NCI-H748 (cell line): ENCODE data around the gene DNER.
A peak's percentile ranks its signal among the peaks of the same experiment; 100 is the strongest.
"Not testable (repeated sequence)": the region's sequence is repeated elsewhere in the genome, so short reads cannot be mapped to it uniquely, and the experiment has no call there.

Experiments used
- DNase-seq: peaks from one replicate; lab custom pipeline; 2025; ENCODE audit not compliant: unreplicated experiment; lab: John Stamatoyannopoulos, UW

DNER gene

DNA sequence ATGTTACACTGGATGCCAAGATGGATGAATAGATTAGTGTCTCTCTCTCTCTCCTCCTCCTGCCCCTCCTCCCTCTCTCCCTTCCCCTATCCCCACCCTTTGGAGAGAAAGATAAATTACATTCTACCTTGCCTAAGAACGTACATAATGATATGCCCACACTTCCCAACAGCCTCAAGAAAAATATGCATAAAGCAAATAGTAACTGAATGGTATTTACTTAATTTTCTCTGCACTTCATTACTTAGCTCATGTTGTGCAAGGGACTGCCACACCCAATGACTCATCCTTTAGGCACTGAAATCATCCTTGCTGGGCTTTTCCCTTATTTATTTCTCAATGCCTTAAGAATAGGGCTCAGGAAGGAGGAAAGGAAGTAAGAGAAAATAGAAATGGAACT lies 306.0 kb downstream of the DNER start:
- DNase-seq = peak; percentile 51

DNA sequence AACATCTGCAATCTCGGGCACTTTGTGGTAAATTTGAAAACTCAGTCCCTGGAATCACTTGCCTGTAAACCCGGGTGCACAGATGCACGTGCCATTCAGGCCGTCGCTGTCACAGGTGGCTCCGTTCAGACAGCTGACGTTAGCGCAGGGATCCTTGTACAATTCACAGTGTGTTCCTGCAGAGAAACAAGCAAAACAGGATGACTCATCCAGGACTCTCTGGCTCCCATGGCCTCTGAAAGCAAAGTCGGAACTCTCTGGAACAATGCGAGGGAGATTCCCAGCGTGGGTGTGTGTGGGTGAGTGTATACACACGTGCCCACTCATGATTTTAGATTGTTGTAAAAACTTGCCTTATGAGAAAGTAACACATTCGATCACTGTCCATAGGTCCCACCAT lies 307.2 kb downstream of the DNER start:
- DNase-seq = peak; percentile 46

DNA sequence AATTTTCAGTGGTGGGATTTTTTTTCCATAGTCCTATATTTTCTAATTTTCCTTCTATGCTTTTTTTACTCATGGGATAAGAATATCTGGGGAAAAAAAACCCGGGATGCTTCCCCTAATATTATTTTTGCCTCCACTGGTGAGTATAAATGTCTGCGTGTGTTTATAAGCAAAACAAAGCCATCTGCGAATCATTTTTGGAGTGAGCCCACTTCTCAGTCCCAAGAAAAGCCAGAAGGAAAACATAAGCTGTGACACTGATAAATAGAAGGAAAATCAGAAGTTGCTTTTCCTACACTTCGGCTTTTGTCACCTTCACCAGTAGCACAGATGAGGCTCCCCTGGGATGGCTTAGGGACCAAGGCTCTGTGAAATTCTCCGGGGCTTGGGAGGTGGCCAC lies 308.6 kb downstream of the DNER start:
- no peak for DNase-seq

DNA sequence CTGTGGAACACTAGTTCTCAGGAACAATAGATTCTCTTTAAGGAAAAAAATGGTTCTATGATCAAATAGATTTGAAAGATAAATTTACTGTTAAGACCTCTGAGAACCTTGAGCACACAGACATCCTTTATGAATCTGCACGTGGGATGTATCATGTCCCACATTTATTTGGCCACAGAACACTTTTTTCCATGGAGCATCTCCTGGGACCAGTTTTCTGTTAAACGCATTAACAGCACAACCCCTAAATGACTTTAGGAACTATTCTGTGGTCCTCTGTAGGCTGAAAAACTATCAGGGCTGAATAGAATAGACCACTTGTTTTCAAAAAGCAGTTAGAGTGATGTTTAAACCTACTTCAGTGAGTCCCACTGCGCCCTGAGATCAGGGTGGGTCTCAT lies 311.1 kb downstream of the DNER start:
- DNase-seq = no peak

GRCh38 chr2:229401171-229401865 lies 313.0 kb downstream of the DNER start:
- no peak for DNase-seq

GRCh38 chr2:229393926-229394325 lies 320.4 kb downstream of the DNER start:
- no peak for DNase-seq

- no peak for DNase-seq
Measured at GRCh38 chr2:229392196-229392595, 322.2 kb downstream of the DNER start.

- DNase-seq = no peak
Measured at GRCh38 chr2:229388731-229389130, 325.6 kb downstream of the DNER start.

GRCh38 chr2:229387866-229388265 lies 326.5 kb downstream of the DNER start:
- no peak for DNase-seq

GRCh38 chr2:229380101-229380625 lies 334.2 kb downstream of the DNER start:
- DNase-seq = no peak

DNA sequence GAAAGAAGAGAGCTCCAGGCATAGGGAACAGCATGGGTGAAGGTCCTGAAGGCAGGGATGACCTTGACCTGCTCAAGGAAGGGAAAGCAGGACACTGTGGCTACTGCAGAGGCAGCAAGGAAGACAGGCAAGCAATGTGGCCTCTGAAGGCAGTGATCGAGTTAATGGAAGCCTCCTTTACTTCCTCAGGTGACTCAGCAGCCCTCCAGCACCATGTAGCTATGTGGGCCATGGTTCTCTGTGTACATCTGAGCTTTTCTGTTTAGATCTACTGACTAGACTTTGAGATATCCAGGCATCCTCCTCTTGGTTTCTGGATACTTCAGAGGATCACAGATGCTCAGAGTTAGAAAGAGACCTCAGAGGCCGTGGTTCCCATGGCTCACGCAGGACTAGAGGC lies 336.0 kb downstream of the DNER start:
- no peak for DNase-seq

DNA sequence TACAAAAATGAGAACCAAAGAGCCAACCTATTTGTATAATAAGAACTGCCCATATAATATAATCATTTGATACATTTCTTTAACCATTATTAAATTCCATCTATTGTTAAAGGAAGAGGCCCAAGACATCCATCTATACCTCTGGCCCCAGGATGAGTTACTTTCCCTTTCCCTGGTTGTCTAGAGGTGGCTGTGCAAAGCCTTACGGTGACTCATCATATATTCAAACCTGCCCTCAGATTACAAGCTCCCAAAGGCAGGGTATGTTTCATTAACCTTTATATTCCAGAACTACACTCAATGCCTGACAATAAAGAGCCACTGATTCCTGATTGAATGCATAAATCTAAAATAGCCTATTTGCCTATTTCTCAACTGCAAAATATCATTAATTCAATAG lies 337.5 kb downstream of the DNER start:
- DNase-seq = no peak

DNA sequence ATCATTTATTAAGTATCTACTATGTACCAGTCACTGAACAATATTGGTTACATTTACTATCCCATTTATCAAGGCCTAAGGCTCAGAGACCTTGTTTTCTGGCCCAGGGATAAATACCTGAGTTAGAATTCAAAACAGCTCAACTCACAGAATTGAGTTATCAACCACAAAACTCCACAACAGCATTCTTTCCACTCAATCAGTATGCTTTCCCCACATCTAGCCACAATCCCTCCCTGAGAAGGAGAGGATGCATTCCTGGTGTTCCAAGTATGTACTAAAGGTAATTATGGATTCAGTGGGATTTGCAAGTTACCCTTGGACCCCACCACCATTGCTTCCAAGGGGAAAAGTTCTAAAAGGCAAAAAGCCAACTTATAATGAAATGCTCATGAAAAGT lies 339.1 kb downstream of the DNER start:
- DNase-seq = no peak

DNA sequence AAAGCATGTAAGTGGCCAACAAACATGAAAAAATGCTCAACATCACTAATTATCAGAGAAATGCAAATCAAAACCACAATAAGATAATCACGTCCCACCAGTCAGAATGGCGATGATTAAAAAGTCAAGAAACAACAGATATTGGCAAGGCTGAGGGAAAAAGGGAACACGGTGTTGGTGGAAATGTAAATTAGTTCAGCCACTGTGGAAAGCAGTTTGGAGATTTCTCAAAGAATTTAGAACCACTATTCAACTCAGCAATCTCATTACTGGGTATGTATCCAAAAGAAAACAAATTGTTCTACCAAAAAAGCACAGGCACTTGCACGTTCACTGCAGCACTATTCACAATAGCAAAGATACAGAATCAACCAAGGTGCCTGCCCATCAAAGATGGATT lies 341.0 kb downstream of the DNER start:
- DNase-seq = not testable (repeated sequence)

DNA sequence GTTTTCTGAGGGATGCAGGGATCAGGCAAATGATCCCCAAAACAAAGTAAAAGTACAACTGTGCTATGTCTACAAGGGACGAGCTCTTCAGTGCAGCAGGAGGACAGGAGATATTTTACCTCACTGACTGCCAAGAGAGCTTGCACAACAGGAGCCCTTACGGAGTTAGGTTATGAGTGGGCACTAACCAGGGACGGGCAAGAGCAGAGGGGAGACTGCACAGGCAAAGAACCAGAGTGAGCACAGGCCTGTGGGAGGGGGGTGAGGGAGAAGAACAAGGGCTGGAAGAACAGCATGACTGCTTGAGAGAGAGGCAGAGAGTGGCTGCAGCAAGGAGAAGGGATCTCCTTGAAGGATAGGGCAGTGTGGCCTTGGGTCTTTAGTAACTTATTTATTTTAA lies 342.1 kb downstream of the DNER start:
- DNase-seq = no peak

DNA sequence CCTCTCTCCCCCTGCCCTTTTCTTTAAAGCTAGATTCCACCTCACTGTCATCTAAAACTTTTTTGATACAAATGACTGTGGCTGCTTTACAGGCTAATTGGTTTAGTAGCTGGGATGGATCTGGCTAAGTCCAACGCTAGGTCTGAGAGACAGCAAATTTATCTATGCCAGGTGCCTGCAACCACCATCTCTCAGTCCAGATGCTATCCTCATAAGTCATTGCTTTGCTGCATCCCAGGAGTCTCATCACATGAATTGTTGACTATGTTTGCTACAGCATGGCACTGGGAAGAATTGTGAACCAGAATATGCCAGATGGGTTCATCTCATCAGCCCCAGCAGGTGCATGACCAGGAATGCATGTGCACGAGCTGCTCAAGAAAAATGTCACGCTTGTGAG lies 343.3 kb downstream of the DNER start:
- no peak for DNase-seq

DNA sequence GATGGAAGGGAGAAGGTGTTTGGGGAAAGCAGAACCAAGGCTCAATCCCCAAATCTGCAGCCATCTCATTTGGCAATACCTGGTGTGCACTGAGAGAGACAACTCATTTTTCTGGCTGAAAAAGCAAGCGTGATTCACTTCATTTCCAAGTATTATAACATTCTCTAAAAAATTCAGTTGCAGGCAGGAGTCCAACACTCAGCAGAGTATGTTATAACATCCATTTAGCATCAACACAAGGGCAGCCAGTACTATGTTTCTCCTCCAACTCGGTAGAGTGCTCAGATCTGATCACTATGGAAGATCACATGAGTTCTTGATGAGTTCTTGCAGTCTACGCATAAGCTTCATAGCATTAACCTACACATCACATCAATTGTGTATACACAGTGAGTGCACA lies 343.8 kb downstream of the DNER start:
- DNase-seq = no peak

DNA sequence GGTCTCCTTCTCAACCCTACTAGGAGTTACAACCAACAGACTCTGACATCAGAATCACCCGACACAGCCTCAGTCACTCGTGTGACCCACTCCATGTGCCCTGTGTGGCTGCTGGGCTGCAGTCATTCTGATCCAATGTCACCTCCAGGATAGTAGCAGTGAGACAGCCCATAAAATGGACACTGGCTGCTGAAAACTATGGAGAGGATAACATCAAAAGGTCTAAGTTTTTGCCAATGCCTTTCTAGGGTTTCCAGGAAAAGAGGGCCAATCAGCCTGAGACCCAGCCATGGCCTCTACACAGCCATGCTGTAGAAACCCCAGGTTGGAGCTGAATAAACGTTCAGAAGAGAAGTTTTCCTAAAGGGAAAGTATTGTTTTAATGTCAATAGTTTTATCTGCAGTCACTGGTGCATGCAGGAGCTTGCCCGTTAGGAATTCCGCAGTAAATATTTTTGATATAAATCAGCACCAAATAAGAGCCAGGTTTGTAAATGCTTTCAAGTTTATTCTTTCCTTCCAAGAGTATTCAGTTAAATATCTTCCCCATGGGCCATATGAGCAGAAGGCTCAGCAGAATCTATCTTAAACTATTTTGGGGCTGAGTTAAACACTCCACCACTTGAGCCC lies 351.1 kb downstream of the DNER start:
- DNase-seq = no peak

DNA sequence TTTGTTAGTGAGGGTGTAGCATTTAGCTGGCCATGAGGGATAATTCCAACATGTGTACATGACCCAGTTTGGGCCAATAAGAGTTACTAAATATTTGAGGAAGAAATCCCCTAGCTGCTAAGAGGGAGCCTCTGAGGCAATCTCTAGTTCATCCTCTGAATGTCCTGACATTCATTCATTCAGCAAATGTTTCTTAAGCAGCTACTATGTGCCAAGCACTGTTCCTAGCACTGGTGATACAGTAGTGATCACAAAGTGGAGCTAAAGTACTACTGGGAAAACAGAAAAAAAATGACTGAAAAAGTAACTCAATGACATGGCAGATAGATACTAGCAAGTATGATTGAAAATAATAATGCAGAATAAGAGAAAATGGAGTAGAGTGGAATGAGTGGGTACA lies 363.5 kb downstream of the DNER start:
- DNase-seq = no peak

- no peak for DNase-seq
Measured at GRCh38 chr2:229350117-229350805, 364.1 kb downstream of the DNER start.

DNA sequence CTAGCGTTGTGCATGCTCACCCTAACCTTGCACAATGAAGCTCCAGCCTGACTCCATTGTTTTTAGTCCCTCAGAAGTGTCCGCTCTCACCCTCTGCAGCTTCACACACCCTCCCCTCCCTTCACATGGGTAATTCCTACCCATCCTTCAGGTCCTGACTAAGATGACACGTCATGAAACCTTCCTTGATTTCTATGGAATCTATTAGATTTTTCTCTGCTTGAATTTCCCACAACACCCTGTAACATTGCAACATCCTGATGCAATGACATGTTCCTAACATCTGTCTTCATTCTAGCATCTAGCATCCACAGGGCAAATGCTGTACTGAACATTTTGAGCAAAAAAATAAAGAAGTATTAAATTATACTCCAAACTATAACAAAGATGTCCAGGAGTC lies 366.2 kb downstream of the DNER start:
- no peak for DNase-seq

GRCh38 chr2:229346816-229347540 lies 367.4 kb downstream of the DNER start:
- DNase-seq = no peak
